Fibroblast of skin of right quadriceps (primary cell): Measurements from ENCODE around the gene DNAH17.

Experiments
- DNase-seq: peaks from one replicate; pipeline ENCODE4 v3.0.0-alpha.2; 2013

DNAH17 gene

DNA sequence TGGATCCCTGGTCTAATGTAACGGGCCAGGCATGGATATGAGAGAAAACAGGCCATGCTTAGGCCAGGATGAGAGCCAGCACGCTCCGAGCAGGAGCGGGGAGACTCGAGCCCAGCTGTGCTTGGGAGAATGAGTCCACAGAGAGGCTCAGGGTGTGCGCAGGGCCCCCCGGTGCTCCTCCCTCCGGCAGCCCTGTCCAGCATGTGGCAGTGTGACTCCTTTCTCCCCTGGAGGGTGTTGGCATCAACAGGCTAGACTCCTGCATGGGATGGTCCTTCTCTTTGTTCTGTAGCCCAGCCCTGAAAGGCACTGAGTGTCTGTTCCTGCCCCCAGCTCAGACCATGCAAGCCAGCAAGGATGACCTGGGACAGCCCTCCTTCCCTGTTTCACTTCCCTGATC is 175.3 kb downstream of the DNAH17 start:
- DNase-seq: no peak

DNA sequence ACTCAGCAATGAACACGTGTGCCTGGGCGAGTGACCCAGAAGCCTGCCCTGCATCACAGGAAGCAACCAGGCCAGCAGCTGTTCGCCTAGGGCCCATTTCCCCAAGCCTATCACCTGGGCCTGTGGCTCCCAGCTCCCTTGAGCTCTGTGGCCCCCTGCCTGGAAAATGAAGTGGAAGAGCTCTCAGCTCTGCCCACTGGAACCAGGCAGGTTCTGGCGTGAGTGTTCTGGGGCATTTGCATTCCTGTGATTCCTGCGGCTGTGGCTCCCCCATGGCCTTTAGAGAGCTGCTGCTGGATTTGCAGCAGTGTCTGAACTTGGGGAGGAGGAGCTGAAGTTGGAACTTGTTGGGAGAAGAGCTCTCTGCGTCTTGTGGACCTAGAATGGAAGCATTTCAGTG is 175.9 kb downstream of the DNAH17 start:
- no peak for DNase-seq

DNA sequence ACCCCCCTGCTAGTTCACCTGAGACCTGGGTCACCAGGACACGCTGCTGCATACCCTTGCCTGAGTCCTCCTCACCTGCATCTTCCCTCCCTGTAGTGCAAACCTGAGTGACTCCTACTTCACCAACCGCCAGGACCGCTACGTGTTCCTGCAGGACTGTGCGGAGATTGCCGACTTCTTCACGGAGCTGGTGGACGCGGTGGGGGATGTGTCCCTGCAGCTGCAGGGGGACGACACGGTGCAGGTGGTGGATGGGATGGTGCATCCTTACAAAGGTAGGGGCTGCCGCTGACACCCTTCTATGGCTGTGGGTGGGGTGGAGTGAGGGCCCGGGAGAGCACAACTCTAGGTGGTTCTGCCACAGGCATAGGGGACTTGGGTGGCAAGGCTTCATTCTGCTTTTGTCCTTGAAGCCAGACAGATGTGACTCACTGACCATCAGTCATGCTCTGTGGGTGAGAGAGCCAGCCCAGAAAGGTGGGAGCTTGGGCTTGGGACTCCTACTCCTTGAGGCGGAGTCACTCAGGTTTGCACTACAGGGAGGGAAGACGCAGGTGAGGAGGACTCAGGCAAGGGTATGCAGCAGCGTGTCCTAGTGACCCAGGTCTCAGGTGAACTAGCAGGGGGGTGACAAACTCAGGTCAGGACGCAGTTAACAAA is 176.5 kb downstream of the DNAH17 start:
- DNase-seq: no peak

DNA sequence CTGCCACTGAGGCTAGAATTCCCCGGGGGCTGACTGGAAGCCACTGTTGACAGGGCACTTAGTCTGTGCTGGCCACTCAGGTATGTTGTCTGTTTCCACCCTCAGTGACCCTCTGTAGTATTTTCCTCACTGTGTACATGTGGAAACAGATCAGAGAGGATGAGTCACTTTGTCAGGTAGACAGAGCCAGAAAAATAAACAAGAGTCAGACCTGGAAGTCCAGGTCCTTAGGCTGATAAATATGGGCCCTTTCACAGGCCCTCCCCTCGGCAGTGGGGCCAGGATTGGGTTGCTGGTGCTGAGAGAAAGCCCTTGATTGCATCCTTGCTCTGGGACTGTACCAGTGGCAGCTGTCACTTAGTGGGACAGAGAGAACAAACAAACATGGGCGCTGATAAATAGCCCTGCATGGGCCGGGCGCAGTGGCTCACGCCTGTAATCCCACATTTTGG is 177.5 kb downstream of the DNAH17 start:
- DNase-seq: no peak

DNA sequence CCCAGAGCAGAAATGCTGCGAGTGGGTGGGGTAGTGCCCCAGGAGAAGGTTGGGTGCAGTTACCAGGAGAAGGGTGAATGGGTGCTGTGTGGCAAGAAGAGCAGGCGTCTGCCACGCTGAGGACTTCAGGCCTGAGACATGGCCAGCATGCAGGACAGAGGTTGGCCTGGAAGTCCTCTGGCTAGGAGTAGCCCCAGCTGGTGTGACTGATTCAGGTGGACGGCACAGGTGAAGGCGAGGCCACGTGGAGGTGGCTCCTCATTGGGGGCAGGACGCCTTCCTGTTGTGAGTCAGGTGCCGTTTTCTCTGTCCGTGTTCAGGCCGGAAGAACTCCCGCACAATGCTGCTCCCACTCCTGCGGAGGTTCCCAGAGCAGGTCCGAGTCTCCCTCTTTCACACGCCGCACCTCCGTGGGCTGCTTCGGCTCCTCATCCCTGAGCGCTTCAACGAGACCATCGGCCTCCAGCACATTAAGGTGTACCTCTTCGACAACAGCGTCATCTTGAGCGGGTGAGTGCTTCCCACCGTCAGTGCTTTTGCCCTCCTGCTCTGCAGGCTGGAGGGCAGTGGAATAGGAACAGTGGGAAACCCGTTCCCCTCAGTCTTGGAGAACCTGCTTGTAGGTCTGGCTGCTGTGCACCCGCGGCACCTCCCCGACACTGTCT is 178.0 kb downstream of the DNAH17 start:
- no peak for DNase-seq

DNA sequence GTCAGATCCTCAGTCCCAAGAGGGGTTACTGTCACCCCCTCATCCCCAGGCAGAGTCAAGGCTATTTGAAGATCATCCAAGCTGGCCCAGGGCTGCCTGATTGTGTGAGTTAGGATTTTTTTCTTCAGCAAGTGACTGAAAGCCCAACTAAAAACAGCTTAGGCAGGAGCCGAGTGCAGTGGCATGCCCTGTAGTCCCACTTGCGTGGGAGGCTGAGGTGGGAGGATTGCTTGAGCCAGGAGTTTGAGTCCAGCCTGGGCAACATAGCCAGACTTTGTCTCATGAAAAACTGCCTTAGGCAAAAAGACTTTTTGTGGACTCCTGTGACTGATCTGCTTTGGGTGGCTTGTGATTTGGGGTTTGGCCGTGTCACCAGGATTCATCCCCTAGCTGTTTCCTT is 178.8 kb downstream of the DNAH17 start:
- DNase-seq: no peak

DNA sequence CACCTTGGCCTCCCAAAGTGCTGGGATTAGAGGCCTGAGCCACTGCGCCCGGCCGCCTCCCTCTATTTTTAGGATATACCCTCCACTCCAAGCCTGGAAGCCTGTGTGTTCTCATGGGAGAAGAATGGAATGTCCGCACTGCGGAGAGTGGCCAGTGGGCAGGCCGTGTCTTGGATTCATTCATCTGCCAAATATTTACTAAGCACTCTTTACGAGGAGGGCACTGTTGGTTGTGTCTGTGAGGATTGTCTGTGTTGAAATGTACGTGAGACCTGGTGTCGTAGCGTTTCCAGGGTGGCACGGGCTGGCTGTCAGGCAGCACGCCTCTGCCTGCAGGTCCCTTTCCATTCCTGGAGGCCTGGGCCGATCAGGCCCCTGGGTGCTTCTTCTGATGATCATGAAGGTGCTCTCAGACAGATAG is 179.5 kb downstream of the DNAH17 start:
- no peak for DNase-seq

DNA sequence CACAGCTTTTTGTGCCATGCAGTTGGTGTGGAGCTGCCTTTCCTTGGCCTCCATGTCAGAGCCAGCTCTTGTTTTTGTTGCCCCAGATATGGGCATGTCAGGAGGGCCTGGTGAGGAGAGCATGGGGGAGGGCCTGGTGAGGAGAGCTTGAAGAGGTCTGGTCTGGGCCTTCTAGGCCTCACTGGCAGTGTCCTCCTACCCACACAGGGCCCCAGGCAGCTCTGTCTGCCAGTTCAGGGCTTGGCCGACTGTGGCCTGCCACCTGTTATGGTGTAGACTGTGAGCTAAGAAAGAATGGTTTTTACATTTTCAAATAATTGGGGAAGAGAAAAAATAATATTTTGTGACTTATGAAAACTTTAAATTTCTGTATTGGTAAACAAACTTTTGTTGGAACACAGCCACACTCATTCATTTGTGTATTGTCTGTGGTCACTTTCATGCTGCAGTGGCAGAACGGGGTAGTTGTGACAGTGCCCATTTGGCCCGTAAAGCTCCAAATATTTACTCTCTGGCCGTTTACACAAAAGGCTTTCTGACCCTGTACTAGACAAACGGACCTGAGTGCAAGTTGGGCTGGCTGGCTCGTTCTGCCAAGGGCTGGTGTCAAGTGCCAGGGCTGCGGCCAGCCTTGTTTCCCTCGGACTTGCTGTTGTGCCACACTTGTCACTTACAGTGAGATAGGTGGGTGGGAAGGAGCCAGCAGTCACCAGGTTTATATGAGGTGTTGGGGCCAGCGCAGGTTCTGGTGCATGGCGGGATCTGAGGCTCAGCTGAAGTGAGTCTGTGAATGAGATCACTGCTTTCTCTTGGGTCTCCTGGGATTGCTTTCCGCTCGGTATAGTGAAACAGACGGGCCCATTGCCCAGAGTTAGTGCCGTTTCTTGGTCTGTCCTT is 180.5 kb downstream of the DNAH17 start:
- peak; percentile 51 for DNase-seq

DNA sequence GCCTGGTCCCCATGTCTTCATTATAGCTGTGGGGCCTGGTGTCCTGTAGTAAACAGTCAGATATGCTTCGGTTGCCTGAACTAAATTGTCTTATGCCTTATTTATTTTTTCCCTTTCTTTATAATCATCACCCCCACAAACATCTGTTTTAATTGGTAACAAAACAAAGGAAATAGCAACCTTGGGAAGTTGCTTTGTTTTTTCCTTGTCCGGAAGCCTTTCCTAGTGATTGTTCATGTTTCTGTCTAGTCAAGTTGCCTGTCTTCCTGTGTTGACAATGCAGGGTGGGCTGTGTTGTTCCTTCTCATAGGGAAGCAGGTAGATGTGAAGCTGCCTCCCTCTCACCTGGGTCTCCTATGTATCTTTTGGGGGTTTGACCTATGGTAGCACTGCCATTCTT is 182.0 kb downstream of the DNAH17 start:
- DNase-seq: no peak

DNA sequence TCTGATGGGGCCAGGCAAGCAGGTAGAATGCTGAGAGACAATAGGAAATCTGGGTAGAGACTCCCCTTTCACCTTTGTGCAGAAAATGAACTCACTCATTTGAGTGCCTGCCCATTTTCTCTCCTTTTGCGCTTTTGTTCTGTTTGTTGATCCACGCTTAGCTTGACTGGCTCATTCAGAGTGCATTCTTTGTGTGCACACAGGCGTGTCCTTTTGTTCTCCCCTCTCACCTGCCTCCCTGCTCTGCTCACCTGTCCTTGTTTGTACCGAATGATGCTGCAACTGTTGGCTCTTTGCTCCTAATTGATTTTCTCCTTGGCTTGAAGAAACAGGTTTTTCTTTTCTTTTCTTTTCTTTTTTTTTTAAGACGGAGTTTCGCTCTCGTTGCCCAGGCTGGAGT is 183.0 kb downstream of the DNAH17 start:
- no peak for DNase-seq

DNA sequence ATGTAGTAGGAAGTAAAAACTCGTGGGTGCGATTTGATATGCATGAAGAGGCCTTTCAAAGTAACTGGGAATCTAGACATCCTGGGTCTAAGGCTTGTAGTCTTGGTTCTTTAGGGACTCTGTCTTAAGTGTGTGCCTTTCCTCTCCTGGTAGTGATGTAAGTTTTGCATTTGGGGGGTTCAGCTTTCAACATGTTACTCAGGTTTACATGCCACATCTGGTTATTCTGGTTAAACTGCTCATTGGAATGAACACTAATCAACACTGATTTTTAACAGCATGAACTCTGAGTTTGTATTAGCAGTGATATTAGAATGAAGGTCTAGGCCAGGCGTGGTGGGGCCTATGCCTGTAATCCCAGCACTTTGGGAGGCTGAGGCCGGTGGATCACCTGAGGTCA is 183.6 kb downstream of the DNAH17 start:
- no peak for DNase-seq

DNA sequence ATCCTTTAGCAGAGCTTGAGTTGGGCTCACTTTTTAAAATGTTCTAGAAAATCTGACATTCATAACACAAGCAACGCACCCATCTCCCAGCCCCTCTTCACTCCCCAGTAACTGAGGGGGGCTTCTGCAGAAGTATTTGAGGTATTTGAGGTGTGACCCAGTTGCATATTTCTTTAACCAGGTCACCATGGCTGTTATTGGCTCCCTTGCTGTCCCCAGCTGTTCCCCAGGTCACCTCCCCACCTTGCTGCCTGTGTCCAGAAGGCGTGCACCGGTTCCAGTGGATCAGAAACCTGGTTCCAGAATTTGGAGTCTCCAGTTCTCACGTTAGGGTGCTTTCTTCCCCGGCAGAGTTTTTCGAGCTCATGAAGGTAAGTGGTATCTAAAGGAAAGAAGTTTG is 184.9 kb downstream of the DNAH17 start:
- DNase-seq: no peak

DNA sequence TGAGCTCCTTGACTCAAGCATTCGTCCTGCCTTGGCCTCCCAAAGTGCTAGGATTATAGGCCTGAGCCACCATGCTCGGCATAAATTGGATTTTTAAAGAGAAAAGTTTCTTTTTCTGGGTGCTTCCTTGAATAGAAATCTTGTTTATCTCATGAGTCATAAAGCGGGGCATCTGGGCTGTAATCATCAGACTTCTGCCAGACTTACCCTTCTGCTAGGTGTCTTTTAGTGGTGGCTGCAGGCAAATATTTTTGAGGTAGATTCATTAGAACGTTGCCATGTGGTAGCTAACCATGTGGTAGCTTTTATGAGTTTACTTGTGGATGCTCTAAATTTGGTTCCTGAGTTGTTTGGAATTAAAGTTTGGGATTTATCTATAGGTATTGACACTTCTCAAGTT is 185.4 kb downstream of the DNAH17 start:
- DNase-seq: peak; percentile 68

DNA sequence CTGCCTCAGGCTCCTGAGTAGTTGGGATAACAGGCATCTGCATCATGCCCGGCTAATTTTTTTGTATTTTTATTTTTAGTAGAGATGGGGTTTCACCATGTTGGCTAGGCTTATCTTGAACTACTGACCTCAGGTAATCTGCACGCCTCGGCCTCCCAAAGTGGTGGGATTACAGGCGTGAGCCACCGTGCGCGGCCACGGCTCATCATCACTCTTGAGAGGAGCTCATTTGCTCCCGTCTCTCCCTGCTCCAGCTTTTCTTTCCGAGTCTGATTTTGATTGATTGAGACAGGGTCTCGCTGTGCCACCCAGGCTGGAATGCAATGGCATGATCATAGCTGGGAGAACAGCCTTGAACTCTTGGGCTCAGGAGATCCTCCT is 186.2 kb downstream of the DNAH17 start:
- DNase-seq: no peak

DNA sequence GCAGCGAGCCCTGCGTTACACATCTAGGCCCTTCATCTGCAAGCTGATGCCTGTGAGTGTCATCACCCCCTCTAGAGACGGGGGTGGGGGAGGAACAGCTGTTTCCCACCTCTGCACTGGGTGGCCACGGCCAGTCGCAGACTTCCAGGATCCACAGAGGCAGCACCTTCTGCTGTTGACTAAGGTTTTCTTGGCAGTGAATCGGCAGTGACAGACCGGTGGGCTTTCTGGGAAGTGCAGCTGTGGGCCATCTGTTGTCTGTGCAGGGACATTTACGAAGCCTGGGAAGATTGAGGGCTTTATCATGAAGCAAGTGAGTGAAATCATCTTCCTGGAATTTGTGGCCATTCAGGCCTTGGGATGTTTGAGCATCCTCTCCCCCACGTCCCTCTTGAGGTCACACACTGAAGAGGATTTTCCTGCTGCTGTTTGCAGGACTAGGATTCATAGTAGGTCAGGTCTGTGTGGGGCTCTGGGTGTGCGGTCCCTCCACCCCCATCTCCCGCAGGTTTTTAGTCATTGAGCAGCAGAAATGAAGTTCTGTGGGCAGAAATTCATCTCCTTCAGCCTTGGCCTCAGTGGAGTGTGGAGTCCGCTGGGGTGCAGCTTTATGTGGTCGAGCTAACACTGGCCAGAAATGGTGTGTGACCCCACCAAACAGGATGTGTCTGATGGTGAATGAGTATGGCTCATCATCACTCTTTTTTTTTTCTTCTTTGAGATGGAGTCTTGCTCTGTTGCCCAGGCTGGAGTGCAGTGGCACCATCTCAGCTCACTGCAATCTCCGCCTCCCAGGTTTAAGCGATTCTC is 186.8 kb downstream of the DNAH17 start:
- DNase-seq: peak; percentile 98

DNA sequence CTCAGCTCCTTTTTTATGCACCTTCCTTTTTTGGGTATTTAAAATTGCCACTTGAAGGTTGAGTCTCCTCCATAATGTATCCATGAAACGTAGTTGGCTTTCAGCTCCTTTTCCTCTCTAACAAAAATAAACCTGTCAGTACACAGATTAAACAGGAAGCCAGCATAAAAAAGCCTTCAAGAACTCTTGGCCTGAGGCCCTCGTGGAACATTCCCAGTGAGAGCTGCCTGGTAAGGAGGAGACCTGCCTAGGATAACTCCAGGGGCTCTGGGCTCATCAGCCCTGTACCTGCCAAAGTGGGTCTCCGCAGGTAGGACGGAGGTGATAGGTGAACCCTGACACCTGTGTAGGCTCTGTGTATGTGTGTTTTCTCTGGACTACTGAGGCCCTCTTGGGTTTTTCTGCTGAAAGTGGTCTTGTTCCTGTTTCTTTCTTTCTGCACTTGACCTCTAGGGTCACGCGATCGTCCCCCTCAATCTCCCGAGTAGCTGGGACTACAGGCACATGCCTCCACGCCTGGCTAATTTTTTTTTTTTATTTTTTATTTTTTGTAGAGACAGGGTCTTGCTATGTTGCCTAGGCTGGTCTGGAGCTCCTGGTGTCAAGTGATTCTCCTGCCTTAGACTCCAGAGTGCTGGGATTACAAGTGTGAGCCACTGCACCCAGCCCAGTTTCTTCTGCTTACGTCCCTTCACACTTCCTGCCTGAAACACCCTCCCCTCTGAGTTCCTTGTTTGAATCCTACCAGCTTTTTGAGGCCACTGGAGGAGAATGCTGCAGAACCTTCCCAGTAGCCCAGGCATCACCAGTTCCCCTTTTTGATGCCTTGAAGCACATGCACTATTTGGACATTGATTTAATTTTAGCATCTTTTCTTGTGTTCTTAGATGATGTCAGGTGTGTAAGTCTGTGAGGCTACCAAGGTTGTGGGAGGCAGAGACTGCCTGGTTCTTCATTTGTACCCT is 188.9 kb downstream of the DNAH17 start:
- DNase-seq: peak; percentile 22

DNA sequence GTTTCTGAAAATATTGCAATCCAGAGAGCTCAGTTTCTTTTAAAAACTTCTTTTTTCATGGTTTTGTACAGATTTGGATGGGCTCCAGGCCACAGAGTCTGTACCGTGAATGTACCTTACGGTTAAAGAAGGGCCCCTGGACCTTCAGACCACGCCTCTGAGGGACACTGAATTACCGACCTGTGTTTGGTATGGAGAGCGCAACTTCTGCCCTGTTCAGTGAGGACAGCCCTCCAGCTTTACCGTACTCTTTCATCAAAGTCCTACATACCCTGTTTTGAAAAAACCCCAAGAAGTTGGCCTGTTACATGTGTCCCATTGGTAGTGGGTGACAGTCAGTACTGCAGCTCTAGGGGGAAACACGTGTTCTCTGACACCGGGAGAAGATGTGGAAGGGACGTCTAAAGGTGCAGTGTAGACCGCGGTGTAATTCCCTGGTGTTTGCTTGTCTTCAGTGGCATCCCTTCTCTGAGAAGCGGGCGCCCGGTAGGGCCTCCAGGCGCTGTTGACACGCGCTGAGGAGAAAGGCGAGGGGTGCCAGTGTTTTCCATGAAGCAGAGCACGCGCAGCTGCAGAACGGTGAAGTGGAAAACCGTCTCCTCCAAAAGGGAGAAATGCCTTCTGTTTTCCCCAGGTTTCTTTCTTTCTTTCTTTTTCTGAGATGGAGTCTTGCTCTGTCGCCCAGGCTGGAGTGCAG is 192.6 kb downstream of the DNAH17 start:
- DNase-seq: no peak

DNA sequence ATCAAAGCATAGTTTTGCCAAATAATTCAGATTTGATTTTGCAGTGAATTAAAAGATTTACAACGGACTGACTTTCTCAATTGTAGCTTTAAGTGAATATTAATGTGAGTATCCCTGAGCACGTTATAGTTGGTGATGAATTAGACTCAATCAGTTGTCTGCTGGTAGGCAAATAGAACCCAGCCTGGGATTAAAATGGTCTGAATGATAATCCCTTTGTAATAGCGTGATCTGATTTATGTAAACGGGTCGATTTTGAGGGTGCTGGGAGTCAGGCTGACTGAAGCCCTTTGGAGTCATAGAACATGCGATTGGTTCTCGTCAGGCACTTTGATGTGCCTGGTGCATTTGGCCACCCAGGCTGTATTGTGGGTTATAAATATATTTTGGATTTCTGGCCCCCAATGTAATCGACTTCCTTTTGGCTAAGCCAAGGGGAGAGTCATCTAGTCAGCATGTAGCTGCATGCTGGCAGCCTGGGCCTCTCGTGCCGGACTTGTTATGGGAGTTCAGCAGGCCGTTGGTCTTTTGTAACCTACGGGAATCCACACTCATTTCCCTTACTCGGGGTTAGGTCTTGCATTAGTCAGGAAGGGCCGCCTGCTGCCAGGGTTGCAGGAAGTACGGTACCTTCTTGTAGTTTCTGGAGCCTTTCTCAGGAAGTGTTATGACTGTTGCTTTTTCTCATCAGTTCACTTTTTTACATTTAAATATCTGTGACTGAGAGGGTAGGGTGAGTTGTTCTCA is 193.3 kb downstream of the DNAH17 start:
- DNase-seq: peak; percentile 95

DNA sequence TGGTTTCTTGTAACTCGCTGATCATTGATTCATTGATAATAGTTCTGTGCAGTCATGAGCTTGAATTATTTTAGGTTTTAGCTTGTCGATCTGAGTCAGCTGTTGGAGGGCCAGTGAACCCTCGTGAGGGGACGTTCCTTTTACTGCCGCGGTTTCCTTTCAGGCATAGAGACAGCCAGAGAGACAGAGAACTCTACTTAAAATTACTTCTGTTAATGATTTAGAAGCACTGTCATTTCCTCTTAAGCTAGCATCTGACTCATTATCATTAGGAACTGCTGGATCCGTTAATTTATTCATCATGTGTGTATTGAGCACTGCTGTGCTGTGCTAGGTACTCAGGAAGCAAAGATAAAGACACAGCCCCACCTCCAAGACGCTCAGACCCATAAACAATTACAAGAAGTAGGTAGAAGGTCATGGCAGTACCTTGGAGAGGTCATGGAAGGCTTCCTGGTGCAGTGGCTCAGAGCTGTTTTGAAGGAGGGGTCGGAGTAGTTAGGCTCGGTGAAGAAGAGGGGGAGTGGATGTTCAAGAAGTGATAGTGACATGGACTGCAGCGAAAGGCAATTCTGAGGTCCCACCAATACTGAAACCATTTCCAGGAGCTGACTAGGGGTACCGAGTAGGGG is 195.5 kb downstream of the DNAH17 start:
- DNase-seq: peak; percentile 84

DNA sequence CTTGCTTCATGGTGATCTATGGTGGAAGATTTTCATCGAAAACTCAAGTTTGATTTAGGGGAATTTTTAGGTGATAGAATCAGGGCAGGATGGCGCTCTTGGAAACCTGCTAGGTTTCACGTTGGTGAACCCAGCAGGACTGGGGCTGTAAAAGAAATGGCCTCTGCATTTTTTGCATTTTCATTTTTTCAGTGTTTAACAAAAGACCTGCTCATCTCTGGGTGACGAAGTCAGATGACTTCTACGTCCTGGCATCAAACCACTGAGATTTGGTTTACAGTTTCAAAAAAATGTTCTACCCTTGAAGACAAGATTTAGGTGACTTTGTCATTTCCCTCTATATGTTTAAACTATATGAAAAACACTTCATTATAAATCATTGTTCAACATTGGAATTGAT is 196.8 kb downstream of the DNAH17 start:
- DNase-seq: no peak
